ENCODE results near the gene LRP3.
"Not testable (repeated sequence)": the region's sequence is repeated elsewhere in the genome, so short reads cannot be mapped to it uniquely, and the experiment has no call there.

The LRP3 gene

DNA sequence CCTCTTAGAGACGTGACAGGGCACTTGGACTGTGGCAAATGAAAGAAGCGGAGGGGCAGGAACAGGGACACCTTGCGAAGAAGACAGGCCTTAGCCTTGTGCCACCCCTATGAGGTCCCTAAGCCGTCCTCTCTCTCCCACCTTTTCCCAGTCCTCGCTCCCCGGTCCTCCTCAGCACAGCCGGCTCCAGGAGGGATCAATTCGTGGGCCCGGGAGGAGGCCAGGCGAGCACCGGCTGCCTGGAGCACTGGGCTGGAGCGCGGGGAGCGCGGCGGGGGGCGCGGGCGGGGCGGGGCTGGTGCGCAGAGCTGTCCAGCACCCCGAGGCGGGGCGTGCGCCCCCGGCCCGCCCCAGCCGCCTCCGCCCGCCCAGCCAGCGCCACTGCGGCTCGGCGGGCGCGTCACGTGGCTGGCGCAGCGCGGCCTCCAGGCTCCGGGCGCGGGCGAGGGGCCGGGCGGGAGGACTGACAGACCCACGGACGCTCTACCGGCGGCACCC lies at the start of gene LRP3:
Gene LRP3, plus strand, starts transcription at position 466 of the 498 bp plus-strand sequence. CDS start 456 bp downstream, outside the sequence.
- CTCF ChIA-PET = interaction anchor here (1.1 kb wide), 1 partner anchor 10 kb away, joined by 4 read pairs; no protein-coding TSS in a partner anchor
- TF ChIP-seq, protein P1, sequence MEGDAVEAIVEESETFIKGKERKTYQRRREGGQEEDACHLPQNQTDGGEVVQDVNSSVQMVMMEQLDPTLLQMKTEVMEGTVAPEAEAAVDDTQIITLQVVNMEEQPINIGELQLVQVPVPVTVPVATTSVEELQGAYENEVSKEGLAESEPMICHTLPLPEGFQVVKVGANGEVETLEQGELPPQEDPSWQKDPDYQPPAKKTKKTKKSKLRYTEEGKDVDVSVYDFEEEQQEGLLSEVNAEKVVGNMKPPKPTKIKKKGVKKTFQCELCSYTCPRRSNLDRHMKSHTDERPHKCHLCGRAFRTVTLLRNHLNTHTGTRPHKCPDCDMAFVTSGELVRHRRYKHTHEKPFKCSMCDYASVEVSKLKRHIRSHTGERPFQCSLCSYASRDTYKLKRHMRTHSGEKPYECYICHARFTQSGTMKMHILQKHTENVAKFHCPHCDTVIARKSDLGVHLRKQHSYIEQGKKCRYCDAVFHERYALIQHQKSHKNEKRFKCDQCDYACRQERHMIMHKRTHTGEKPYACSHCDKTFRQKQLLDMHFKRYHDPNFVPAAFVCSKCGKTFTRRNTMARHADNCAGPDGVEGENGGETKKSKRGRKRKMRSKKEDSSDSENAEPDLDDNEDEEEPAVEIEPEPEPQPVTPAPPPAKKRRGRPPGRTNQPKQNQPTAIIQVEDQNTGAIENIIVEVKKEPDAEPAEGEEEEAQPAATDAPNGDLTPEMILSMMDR (IDR thresholded peaks at IDR 0.05; ENCODE audit: control extremely low read depth, extremely low read depth, low read depth, missing control alignments) = no peak
- POLR2A ChIA-PET = no interaction called here
- DNase-seq (ENCODE audit: extremely low spot score) = no peak

- CTCF ChIA-PET = interaction anchor here (0.9 to 4.3 kb wide), 3 partner anchors 20 to 38 kb away, joined by 3 to 19 read pairs (median 3); no protein-coding TSS in a partner anchor
Observed at GRCh38 chr19:33146209-33146608, 47.9 kb upstream of the LRP3 start.

GRCh38 chr19:33147538-33147937 lies 46.6 kb upstream of the LRP3 start:
- ChIA-PET CTCF (interaction anchor here (1.3 to 4.3 kb wide), 3 partner anchors 9 to 36 kb away, joined by 4 to 19 read pairs (median 5); no protein-coding TSS in a partner anchor), POLR2A (no interaction called here)

More at GRCh38 chr19:33146209-33146608, 47.9 kb upstream of the LRP3 start:
- DNase-seq (ENCODE audit: extremely low spot score) = no peak
- TF ChIP-seq, protein P1 (IDR thresholded peaks at IDR 0.05; ENCODE audit: control extremely low read depth, extremely low read depth, low read depth, missing control alignments) = no peak
- POLR2A ChIA-PET = no interaction called here

DNA sequence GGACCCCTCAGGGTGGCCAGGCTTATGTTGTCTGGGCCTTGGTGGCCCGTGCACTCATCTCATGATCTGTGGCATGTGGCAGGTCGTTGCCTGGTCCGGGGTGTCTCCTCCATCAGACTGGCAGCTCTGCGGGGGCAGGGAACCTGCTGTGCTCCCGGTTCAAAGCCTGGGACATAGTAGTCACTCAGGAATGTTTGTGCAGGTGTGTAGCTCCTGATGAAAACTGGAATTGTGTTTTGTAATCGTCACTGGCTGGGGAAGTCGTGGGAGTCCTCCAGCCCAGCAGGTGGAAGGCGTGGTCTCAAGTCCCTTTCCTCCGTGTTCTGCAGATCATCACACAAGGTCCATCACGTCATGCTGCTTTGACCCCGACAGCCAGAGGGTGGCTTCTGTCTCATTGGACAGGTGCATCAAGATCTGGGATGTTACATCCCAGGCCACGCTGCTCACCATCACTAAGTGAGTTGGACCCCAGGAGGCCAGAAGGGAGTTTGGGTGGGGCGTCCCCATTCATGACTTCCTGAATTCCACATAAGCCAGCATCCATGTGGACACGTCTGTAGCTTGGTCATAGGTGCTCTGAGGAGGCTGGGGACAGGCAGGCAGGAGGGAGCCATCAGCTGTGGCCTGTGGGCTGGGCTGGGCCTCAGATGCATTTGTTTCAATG lies 43.1 kb upstream of the LRP3 start:
- CTCF ChIA-PET = interaction anchor here (1.7 kb wide), 1 partner anchor 27 kb away, joined by 6 read pairs; no protein-coding TSS in a partner anchor
- TF ChIP-seq, protein P1 (IDR thresholded peaks at IDR 0.05; ENCODE audit: control extremely low read depth, extremely low read depth, low read depth, missing control alignments) = no peak
- POLR2A ChIA-PET = no interaction called here
- no peak for DNase-seq (ENCODE audit: extremely low spot score)

More at GRCh38 chr19:33147538-33147937, 46.6 kb upstream of the LRP3 start:
- TF ChIP-seq, protein P1 (IDR thresholded peaks at IDR 0.05; ENCODE audit: control extremely low read depth, extremely low read depth, low read depth, missing control alignments) = no peak
- DNase-seq (ENCODE audit: extremely low spot score) = no peak

DNA sequence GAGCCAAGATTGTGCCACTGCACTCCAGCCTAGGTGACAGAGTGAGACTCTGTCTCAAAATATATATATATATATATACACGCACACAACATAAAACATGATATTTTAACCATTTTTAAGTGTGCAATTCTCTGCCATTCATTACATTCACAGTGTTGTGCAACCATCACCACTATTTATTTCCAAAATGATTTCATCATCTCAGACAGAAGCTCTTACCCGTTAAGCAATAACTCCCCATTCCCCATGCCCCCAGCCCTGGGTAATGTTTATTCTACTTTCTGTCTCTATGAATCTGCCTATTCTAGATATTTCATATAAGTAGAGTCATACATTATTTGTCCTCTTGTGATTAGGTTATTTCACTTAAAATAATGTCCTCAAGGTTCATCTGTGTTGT lies 42.0 kb upstream of the LRP3 start:
- CTCF ChIA-PET = interaction anchor here (1.7 to 1.8 kb wide), 2 partner anchors 8 to 25 kb away, joined by 6 read pairs; no protein-coding TSS in a partner anchor
- POLR2A ChIA-PET = no interaction called here

DNA sequence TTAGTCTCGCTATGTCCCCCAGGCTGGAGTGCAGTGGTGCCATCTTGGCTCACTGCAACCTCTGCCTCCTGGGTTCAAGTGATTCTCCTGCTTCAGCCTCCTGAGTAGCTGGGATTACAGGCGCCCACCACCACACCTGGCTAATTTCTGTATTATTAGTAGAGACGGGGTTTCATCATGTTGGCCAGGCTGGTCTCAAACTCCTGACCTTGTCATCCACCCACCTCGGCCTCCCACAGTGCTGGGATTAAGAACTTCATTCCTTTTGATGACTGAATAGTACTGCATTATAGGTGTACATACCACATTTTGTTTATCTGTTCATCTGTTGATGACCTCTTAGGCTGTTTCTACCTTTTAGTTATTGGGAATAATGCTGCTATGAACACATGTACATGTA lies 41.5 kb upstream of the LRP3 start:
- DNase-seq (ENCODE audit: extremely low spot score); POLR2A ChIA-PET: not testable (repeated sequence)
- CTCF ChIA-PET = interaction anchor here (0.8 to 1.8 kb wide), 4 partner anchors 8 to 34 kb away, joined by 3 to 6 read pairs (median 5); no protein-coding TSS in a partner anchor

More for the DNA sequence above, 42.0 kb upstream of the LRP3 start:
- no peak for DNase-seq (ENCODE audit: extremely low spot score)
- TF ChIP-seq, protein P1 (IDR thresholded peaks at IDR 0.05; ENCODE audit: control extremely low read depth, extremely low read depth, low read depth, missing control alignments) = no peak

DNA sequence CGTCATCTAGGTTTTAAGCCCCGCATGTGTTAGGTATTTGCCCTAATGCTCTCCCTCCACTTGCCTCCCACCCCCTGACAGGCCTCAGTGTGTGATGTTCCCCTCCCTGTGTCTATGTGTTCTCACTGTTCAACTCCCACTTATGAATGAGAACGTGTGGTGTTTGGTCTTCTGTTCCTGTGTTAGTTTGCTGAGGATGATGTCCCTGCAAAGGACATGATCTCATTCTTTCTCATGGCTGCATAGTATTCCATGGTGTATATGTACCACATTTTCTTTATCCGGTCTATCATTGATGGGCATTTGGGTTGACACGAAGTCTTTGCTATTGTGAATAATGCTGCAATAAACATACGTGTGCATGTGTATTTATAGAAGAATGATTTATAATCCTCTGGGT lies 39.8 kb upstream of the LRP3 start:
- DNase-seq (ENCODE audit: extremely low spot score); POLR2A ChIA-PET; CTCF ChIA-PET: not testable (repeated sequence)

Measured in GM10248 (cell line).